Activated CD8-positive, alpha-beta memory T cell treated with anti-CD3 and anti-CD28 coated beads for 4 hours (primary cell): ENCODE data around the gene FCHSD2.
"Not testable (repeated sequence)": the region's sequence is repeated elsewhere in the genome, so short reads cannot be mapped to it uniquely, and the experiment has no call there.

Experiments used
- DNase-seq, 2 donors: peaks; one replicate each; pipeline ENCODE4 v3.0.0-alpha.2; 2020; ENCODE audit warnings: low read depth in 2 of 2

The FCHSD2 gene

DNA sequence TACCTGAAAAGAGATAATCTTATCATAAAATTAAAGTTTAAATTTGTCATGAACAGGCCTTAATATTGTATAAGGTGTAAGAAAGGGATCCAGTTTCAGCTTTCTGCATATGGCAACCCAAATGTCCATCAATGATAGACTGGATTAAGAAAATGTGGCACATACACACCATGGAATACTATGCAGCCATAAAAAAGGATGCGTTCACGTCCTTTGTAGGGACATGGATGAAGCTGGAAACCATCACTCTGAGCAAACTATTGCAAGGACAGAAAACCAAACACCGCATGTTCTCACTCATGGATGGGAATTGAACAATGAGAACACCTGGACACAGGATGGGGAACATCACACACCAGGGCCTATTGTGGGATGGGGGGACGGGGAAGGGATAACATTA lies 18.2 kb downstream of the FCHSD2 start:
- DNase-seq, result not testable (repeated sequence)

DNA sequence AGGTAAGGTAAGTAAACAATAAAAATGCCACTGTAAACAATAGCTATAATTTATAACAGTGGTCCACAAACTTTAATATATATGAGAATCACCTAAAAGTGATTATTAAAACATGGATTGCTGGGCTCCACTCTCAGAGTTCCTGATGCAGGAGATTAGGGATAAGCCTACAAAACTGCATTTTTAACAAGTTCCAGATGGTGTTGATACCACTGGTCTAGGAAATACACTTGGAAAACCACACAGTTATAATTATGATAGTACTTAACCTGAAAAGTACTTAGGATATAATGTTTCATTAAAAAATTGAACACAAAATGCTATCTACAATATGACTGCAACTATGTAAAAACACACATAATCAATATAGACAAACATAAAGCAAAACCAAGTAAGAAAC lies 20.4 kb downstream of the FCHSD2 start:
- no peak for DNase-seq

GRCh38 chr11:73117071-73117470 lies 25.0 kb downstream of the FCHSD2 start:
- no peak for DNase-seq

- no peak for DNase-seq
These were observed 25.5 kb downstream of the FCHSD2 start for GRCh38 chr11:73116636-73117035.

DNA sequence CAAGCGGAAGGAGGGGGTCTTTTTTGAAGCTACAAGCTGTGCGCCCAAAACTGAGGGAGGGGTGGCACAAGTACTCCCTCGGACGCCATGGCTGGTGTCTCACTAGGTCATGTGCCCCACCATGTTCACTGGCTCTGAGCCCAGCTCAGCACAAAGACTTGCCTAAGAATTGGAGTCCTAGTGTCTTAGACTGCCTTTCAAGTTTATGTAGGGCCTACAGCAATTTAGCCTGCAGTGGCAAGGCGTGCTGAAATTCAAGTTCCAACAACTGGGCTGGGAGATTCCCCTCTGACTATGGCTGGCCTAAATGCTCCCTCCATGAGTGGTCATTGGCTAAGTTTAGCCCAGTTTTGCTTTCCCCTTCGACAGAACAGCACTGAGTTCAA lies 27.3 kb downstream of the FCHSD2 start:
- DNase-seq, result no peak

GRCh38 chr11:73114110-73114834 lies 27.8 kb downstream of the FCHSD2 start:
- DNase-seq, result no peak

DNA sequence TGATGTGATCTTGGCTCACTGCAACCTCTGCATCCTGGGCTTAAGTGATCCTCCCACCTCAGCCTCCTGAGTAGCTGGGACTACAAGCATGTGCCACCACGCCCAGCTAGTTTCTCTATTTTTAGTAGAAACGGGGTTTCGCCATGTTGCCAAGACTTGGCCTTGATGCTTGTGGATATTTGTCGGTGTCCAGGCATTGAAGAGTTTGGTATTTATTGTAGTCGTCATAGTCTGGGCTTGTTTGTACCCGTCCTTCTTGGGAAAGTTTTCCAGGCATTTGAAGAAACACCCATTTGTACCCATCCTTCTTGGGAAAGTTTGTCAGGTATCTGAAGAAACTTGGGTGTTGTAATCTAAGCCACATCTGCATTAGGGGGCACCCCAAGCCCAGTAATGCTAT lies 28.7 kb downstream of the FCHSD2 start:
- DNase-seq, result no peak

DNA sequence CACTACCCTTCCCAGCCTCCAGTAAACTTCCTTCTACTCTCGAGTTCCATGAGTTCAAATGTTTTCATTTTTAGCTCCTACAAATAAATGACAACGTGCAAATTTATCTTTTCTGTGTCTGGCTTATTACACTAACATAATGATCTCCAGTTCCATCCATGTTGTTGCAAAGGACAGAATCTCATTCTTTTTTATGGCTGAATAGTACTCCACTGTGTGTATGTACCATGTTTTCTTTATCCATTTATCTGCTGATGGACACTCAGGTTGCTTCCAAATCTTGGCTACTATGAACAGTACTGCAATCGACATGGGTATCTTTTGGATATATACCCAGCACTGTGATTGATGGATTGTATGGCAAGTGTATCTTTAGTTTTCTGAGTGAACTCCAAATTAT lies 34.5 kb downstream of the FCHSD2 start:
- DNase-seq, result no peak

- DNase-seq, result no peak
These were observed 35.8 kb downstream of the FCHSD2 start for GRCh38 chr11:73106347-73106746.

GRCh38 chr11:73100578-73100977 lies 41.5 kb downstream of the FCHSD2 start:
- DNase-seq, result no peak

DNA sequence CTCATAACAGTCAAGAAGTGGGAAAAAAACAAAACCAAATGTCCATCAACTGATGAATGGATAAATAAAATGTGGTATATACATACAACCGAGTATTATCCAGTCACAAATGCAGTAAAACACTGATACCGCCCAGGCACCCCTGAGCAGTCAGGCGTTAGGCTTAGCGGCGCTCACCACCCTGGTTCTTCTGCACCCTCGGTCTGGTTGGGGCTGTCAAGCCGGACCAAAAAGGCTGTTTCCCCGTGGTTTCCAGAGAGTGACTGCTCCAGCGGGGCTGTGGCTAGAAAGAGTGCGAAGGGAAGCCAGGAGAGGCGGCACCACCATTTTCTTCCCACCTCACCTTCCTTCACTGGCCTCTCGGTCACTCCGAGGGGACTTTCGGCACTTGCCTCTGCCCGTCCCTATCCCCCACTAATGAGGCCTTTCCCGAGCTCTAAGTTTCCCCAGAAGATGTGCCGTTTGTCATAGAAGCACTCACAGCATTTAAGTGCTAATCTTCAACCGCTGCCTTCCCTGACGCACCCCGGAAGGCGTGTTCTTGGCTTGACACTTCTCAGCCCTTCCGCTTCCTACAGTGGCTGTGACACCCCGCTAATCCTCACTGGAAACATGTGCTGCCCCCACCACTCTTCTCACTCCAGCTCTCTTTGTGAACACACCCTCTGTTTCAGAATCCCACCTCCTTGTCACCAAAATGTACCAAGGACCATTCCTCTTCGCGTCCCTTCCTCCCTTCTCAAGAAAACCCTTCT lies 42.4 kb downstream of the FCHSD2 start:
- DNase-seq, result no peak

DNA sequence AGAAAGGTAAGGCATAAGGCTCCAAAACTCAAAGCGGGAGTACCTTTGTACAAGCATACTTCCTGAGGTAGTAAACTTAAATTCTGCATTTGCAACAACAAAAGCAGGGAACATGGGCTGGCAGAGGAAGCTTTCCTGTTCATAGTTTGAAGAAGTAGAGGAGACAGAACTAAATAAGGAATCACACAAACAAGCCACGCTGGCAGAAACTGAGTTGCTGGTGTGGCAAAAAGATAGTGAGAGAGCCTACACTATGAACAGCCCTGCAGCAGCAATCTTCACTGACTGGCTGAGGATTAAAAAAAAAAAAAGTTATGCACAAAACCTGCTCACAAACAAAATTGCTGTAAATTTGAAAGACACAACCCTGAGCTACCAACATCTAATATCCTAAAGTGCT lies 46.5 kb downstream of the FCHSD2 start:
- no peak for DNase-seq

DNA sequence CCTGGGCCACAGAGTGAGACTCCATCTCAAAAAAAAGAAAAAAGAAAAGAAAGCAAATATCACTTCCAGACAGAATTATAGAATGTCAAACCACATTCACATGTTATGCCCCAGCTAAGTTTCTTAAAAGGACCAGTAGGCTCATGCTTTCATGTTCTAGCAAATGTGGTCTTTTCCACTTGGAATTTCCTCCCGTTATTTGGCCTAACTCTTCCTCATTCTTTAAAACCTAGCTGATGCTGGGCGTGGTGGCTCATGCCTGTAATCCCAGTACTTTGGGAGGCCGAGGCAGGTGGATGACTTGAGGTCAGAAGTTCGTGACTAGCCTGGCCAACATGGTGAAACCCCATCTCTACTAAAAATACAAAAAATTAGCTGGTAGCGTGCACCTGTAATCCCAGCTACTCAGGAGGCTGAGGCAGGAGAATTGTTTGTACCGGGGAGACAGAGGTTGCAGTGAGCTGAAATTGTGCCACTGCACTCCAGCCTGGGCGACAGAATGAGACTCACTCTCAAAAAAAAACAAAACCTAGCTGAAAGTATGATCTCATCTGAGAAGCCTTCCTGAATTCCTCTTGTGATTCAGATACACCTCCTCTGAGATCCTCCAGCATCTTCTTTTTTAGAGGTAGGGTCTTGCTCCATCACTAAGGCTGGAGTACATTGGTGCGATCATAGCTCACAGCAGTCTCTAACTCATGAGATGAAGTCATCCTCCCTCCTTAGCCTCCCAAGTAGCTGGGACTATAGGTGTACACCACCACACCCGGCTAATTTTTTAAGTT lies 50.4 kb downstream of the FCHSD2 start:
- DNase-seq, result no peak

DNA sequence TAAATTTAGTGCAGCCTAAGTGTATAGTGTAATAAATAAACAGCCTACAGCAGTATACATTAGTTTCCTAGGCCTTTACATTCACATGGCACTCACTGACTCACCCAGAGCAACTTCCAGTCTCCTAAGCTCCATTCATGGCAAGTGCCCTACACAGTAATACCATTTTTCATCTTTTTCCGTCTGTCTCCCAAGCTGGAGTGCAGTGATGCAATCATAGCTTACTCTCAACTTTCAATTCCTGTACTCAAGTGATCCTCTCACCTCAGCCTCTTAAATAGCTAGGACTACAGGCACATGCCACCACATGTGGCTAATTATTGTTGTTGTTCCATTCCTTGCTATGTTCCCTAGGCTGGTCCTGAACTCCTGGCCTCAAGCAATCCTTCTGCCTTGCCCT lies 54.4 kb downstream of the FCHSD2 start:
- DNase-seq, result no peak

DNA sequence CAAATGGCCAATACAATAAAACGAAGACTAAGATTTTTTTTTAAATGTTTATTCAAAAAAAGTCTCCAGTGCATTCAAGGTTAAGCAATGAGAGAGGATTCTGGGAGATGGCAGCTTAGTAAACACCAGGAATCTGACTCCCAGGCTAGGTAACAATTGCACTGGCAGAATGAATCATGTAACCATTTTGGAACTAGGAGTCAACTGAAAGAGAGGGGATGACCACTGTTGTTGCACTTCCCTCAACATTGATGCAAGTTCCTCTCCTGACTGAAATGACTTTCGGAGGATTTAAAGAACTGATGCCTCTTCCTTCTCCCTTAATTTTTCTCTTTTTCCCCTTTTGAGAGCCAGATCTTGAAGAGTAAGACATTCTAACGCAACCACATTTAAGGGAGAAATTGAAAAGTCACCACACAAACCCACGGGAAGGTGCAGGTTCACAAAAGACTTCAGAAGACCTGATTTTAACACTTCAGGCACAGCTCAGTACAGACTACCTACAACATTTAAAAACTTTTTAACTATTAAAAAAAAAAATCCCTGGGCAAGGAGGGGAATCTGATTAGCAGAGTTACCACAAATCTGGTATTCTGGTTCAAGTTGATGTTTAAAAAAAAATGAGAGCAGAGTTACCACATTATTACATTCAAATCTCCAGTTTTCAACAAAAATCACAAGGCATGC lies 56.8 kb downstream of the FCHSD2 start:
- no peak for DNase-seq

GRCh38 chr11:73078631-73079030 lies 63.5 kb downstream of the FCHSD2 start:
- DNase-seq, result no peak

DNA sequence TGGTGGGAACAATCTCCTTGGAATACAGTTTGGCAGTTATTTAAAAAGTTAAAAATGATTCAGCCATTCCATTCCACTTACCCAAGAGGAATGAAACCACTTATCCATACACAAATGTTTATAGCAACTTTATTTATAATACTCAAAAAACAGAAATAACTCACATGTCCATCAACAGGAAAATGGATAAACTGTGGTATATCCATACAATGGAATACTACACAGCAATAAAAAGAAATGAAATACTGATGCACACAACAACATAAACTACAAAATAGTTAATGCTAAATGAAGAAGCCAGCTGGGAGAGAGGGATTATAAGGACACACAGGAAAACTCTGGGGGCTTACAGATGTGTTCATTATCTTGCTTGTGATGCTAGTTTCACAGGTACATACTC lies 64.7 kb downstream of the FCHSD2 start:
- DNase-seq, result no peak

- no peak for DNase-seq
These were observed 67.8 kb downstream of the FCHSD2 start for GRCh38 chr11:73074319-73074718.

DNA sequence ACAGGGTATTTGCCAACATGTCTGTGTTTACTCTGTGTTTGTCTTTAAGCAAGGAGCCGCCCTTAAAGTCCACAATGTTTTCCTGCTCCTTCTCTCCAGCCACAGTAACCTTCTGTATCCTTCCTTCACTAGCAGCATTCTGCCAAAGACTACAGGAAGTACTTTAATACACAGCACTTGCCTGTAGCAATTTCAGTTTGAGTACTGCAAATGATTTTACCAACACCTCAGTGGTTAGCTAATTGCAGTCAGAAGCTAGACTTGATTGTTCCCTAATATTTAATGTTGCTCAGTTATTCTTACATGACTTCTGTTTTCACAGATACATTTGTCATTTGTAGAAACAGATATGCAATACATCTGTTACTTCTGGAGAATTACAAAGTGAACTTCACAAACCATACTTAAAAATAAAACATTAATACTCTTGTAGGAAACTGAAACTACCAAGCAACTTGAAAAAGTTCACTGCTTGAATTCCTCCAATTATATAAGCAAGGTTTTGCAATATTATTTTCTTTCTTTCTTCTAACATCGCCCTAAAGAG lies 69.1 kb downstream of the FCHSD2 start:
- no peak for DNase-seq

- DNase-seq, result no peak
These were observed 71.5 kb downstream of the FCHSD2 start for GRCh38 chr11:73070653-73071052.

GRCh38 chr11:73061857-73062424 lies 80.2 kb downstream of the FCHSD2 start:
- not testable (repeated sequence) for DNase-seq
